Uterus (tissue), 4 donors: ENCODE measurements around the gene CLGN. TPM values are rescaled to one million over a fixed set of nuclear protein-coding genes. Genes with fewer than 3 reads are reported as not detected.

Experiments used
- DNase-seq, 2 donors: peaks; one replicate each; pipeline ENCODE4 v3.0.0-alpha.2; 2019 to 2020
- H3K27ac ChIP-seq, 2 donors: fragments of 200-600 bp; sonication (generic); 1 replicate in 1 of 2; 2 replicates in 1 of 2; pipeline ENCODE4 v1.5.1; 2016 to 2018
- H3K27me3 ChIP-seq, 2 donors: fragments of 200-600 bp; sonication (generic); one replicate each; pipeline ENCODE4 v1.5.1; 2018 to 2019; ENCODE audit warnings: control low read depth in 1 of 2
- H3K36me3 ChIP-seq, 2 donors: fragments of 200-600 bp; sonication (generic); one replicate each; pipeline ENCODE4 v1.5.1; 2019; ENCODE audit warnings: control low read depth in 1 of 2
- H3K4me1 ChIP-seq, 2 donors: fragments of 200-600 bp; sonication (generic); one replicate each; pipeline ENCODE4 v1.5.1; 2018 to 2019; ENCODE audit warnings: control low read depth in 1 of 2
- H3K4me3 ChIP-seq, 2 donors: fragments of 200-600 bp; sonication (generic); 1 replicate in 1 of 2; 2 replicates in 1 of 2; pipeline ENCODE4 v1.5.1; 2018 to 2019; ENCODE audit warnings: mild to moderate bottlenecking in 1 of 2
- H3K9me3 ChIP-seq, 2 donors: fragments of 200-600 bp; sonication (generic); one replicate each; pipeline ENCODE4 v1.5.1; 2019; ENCODE audit warnings: control low read depth in 1 of 2
- POLR2A ChIP-seq, 2 donors: fragments of 450-650 bp; IDR thresholded peaks; one replicate each; pipeline ENCODE4 v1.6.1; 2016; ENCODE audit warnings: antibody characterized with exemption in 2 of 2, mild to moderate bottlenecking in 1 of 2, moderate library complexity in 1 of 2
- intact Hi-C: fragments of 100-400 bp; cut with DNase I; formaldehyde crosslinking; loops from one replicate; pipeline ENCODE4 v1.15.1; 2023; ENCODE audit warnings: low total_unique reads
- total RNA-seq, 4 donors: library from RNA; depleted of rRNA in 3 of 4; stranded (reverse); fragments of >200 nt in 3 of 4; gene quantifications; one replicate each; pipeline versions ENCODE4 v1.1.0 to v1.2.4, GENCODE V29; 2014 to 2023
- TF ChIP-seq, protein P1 (sequence below), 4 experiments: fragments of 200-600 bp in 2 of 4; fragments of 450-650 bp in 2 of 4; sonication (generic) in 2 of 4; IDR thresholded peaks; one replicate each; pipeline ENCODE4 v1.5.1; 2016 to 2019; ENCODE audit warnings: antibody characterized with exemption in 4 of 4, mild to moderate bottlenecking in 2 of 4, moderate library complexity in 1 of 4
- donor health status: DM: yes; HTN: yes; CAD: no.

The CLGN gene
- total RNA-seq, 4 donors from 2014 or later = under 0.01 to 4.5 (median 3.2) TPM; not detected in 1

- Histone ChIP-seq H3K27ac (no peak overlapping the region), H3K9me3 (no peaks in the 10 kb centered on the region), H3K4me3 (no peak overlapping the region), H3K27me3 (no peaks in the 10 kb centered on the region), H3K36me3 (no peaks in the 10 kb centered on the region), H3K4me1 (no peaks in the 10 kb centered on the region)
- no peak for DNase-seq
- TF ChIP-seq, protein P1, sequence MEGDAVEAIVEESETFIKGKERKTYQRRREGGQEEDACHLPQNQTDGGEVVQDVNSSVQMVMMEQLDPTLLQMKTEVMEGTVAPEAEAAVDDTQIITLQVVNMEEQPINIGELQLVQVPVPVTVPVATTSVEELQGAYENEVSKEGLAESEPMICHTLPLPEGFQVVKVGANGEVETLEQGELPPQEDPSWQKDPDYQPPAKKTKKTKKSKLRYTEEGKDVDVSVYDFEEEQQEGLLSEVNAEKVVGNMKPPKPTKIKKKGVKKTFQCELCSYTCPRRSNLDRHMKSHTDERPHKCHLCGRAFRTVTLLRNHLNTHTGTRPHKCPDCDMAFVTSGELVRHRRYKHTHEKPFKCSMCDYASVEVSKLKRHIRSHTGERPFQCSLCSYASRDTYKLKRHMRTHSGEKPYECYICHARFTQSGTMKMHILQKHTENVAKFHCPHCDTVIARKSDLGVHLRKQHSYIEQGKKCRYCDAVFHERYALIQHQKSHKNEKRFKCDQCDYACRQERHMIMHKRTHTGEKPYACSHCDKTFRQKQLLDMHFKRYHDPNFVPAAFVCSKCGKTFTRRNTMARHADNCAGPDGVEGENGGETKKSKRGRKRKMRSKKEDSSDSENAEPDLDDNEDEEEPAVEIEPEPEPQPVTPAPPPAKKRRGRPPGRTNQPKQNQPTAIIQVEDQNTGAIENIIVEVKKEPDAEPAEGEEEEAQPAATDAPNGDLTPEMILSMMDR (IDR thresholded peaks at IDR 0.05) = no peak
- no peak for TF ChIP-seq POLR2A (IDR thresholded peaks at IDR 0.05)
- intact Hi-C loops = no loop called here
Observed at GRCh38 chr4:140346136-140346535, 81.3 kb downstream of the CLGN start.

DNA sequence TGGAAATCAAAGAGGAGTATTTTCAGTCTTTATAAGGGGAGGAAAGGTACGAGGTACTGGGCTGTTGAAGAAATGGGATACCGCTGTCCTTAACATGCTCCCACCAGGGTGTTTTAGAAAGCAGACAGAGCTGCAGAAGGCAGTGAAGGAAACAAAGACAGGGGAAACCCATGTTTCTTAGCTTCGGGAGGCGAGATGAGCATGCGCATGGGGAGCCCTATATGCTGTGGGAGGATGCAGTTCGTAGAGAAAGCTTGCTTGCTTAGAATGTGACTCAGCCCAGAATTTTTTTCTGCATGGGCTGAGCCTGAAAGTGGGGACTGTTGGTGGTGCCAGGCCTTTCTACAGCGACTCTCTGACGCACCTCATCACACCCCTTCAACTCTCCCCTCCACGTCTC lies 82.8 kb downstream of the CLGN start:
- H3K9me3 ChIP-seq = no peaks in the 10 kb centered on the region
- no peak for DNase-seq
- H3K27ac ChIP-seq = no peak overlapping the region
- H3K36me3 ChIP-seq = no peaks in the 10 kb centered on the region
- TF ChIP-seq POLR2A (IDR thresholded peaks at IDR 0.05) = no peak
- TF ChIP-seq, protein P1 (IDR thresholded peaks at IDR 0.05) = no peak
- no peaks in the 10 kb centered on the region for H3K4me1 ChIP-seq
- intact Hi-C loops = no loop called here
- H3K27me3 ChIP-seq = no peaks in the 10 kb centered on the region
- no peak overlapping the region for H3K4me3 ChIP-seq

DNA sequence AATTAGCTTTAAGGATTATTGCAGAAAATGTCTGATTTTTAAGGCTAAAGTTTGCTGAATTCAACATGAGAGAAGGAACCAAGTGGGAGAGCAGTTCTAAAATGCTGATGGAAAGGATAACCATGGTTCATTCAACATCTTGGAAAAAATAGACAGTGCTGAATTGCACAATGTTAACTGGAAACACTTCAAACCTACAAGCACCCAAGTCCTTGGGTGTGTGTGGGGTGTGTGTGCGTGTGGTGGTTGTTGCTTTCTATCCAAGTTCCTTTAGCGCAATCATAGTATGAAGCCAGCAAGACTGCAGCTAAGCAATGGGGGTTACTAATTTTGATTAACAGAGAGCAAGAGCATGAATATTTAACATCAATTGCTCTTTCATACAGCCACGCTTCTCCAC lies 83.3 kb downstream of the CLGN start:
- DNase-seq = no peak
- Histone ChIP-seq H3K36me3 (no peaks in the 10 kb centered on the region), H3K27me3 (no peaks in the 10 kb centered on the region), H3K27ac (no peak overlapping the region), H3K4me3 (no peak overlapping the region), H3K9me3 (no peaks in the 10 kb centered on the region), H3K4me1 (no peaks in the 10 kb centered on the region)
- intact Hi-C loops = no loop called here
- no peak for TF ChIP-seq POLR2A (IDR thresholded peaks at IDR 0.05)
- TF ChIP-seq, protein P1 (IDR thresholded peaks at IDR 0.05) = no peak

DNA sequence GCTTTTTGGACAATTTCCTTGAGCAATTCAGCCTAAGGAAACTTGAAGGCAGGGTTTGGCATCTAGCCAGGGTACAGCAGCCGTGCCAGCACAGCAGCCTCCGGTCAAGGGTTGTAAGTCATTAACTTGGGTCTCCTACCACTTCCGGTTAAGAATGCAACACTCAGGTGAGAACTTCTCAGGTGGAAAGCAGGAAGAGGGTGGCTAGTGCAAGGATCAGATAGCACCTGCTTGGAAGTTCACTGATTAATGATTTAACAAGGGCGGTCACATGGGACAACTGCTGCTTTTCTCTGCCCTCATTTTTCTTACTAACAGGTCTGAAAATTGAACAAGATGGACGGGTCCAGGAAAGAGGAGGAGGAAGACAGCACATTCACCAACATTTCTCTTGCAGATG lies 84.1 kb downstream of the CLGN start:
- Histone ChIP-seq H3K36me3 (no peaks in the 10 kb centered on the region), H3K27ac (no peak overlapping the region), H3K27me3 (no peaks in the 10 kb centered on the region), H3K4me1 (no peaks in the 10 kb centered on the region), H3K4me3 (no peak overlapping the region), H3K9me3 (no peaks in the 10 kb centered on the region)
- TF ChIP-seq, protein P1 (IDR thresholded peaks at IDR 0.05) = no peak
- TF ChIP-seq POLR2A (IDR thresholded peaks at IDR 0.05) = no peak
- intact Hi-C loops = no loop called here
- no peak for DNase-seq

DNA sequence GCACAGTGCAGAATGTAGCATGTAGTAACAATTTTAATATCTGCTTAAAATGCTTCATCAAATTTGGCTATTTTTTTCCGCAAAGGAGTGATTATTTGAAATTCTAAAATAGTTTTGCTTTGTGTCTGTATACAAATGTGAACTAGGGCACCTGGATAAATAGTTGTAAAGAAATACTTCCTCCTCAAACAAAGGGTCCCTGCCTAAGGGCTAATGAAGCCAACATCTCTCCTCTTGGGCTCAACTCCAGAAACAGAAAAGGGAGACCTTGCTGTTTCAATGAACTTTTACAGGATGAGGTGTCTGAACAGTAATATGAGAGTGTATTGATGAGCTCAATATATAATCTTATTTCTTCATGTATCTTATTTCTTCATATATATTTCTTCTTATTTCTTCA lies 84.8 kb downstream of the CLGN start:
- no peaks in the 10 kb centered on the region for H3K9me3 ChIP-seq
- intact Hi-C loops = no loop called here
- H3K4me3 ChIP-seq = no peak overlapping the region
- no peaks in the 10 kb centered on the region for H3K4me1 ChIP-seq
- H3K36me3 ChIP-seq = no peaks in the 10 kb centered on the region
- TF ChIP-seq POLR2A (IDR thresholded peaks at IDR 0.05) = no peak
- TF ChIP-seq, protein P1 (IDR thresholded peaks at IDR 0.05) = no peak
- no peak for DNase-seq
- no peak overlapping the region for H3K27ac ChIP-seq
- H3K27me3 ChIP-seq = no peaks in the 10 kb centered on the region

Other genes starting within 250 kb of the CLGN start
- gene SCOC, start 54.0 kb downstream of the CLGN start, total RNA-seq = 100 to 1,000 TPM in 1 of 4 donors, 10 to 100 TPM in 3; 35.1 to 103 (median 64.2) TPM
- not detected for gene MGAT4D, start 70.6 kb upstream of the CLGN start, total RNA-seq
- gene ELMOD2, start 96.5 kb upstream of the CLGN start, total RNA-seq = 10 to 100 TPM in 3 of 4 donors, 1 to 10 TPM in 1; 4.9 to 76.4 (median 19.7) TPM
- gene UCP1, start 141.3 kb upstream of the CLGN start, total RNA-seq = not detected